ENCODE measurements around the gene GNAI2.
"Not testable (repeated sequence)": the region's sequence is repeated elsewhere in the genome, so short reads cannot be mapped to it uniquely, and the experiment has no call there.

GNAI2 gene

GRCh38 chr3:50248387-50248786 is 12.4 kb downstream of the GNAI2 start:
- DNase-seq = no peak

- DNase-seq = no peak
These were observed 13.5 kb downstream of the GNAI2 start for GRCh38 chr3:50249457-50249856.

- no peak for DNase-seq
These were observed 14.5 kb downstream of the GNAI2 start for GRCh38 chr3:50250514-50250913.

GRCh38 chr3:50251220-50251619 is 15.2 kb downstream of the GNAI2 start:
- peak; percentile 76 for DNase-seq

GRCh38 chr3:50254577-50255250 is 18.7 kb downstream of the GNAI2 start:
- no peak for DNase-seq

- no peak for DNase-seq
These were observed 19.2 kb downstream of the GNAI2 start for GRCh38 chr3:50255251-50255615.

- peak; percentile 52 for DNase-seq
These were observed 21.2 kb downstream of the GNAI2 start for GRCh38 chr3:50256978-50257890.

GRCh38 chr3:50258029-50258680 is 22.2 kb downstream of the GNAI2 start:
- no peak for DNase-seq

GRCh38 chr3:50258979-50259378 is 23.0 kb downstream of the GNAI2 start:
- no peak for DNase-seq

GRCh38 chr3:50259432-50260026 is 23.5 kb downstream of the GNAI2 start:
- no peak for DNase-seq

- DNase-seq = peak; percentile 79
These were observed 24.3 kb downstream of the GNAI2 start for GRCh38 chr3:50260027-50260941.

GRCh38 chr3:50260942-50261441 is 25.0 kb downstream of the GNAI2 start:
- no peak for DNase-seq

GRCh38 chr3:50261505-50261904 is 25.5 kb downstream of the GNAI2 start:
- DNase-seq = no peak

- DNase-seq = not testable (repeated sequence)
These were observed 26.2 kb downstream of the GNAI2 start for GRCh38 chr3:50262200-50262599.

- DNase-seq = no peak
These were observed 26.8 kb downstream of the GNAI2 start for GRCh38 chr3:50262778-50263177.

- DNase-seq = no peak
These were observed 27.7 kb downstream of the GNAI2 start for GRCh38 chr3:50263478-50264382.

GRCh38 chr3:50264383-50264963 is 28.5 kb downstream of the GNAI2 start:
- no peak for DNase-seq

- no peak for DNase-seq
These were observed 29.0 kb downstream of the GNAI2 start for GRCh38 chr3:50264964-50265485.

- DNase-seq = no peak
These were observed 29.6 kb downstream of the GNAI2 start for GRCh38 chr3:50265571-50265970.

- no peak for DNase-seq
These were observed 30.0 kb downstream of the GNAI2 start for GRCh38 chr3:50266017-50266416.

All from hematopoietic multipotent progenitor cell treated with erythropoietin and hydrocortisone succinate and interleukin-3 and kit ligand, for 8 days (in vitro differentiated cells).